KG1 (cell line): Measurements from ENCODE around the gene SH3PXD2A.
"Not testable (repeated sequence)": the region's sequence is repeated elsewhere in the genome, so short reads cannot be mapped to it uniquely, and the experiment has no call there.

Experiments
- DNase-seq: peaks from one replicate; lab custom pipeline; 2025; lab: John Stamatoyannopoulos, UW

Gene SH3PXD2A

DNA sequence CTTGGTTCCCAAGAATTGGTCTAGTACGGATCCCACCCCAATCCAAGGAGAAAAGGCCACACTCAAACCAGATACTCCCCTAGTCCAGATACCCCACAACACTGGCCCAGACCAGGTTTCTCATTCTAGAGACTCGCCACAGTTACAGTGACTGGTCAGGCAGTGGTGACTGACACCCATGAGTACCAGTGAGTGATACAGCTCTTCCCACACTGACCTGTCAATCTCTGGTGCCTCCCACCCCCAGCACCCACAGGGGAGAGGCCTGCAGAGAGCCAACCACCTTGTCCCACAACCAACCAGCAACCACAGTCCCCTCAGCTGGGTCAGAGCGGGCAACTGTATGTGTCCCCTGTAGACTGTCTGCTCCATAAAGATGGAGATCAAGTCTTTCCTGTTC is 209.1 kb downstream of the SH3PXD2A start:
- no peak for DNase-seq

DNA sequence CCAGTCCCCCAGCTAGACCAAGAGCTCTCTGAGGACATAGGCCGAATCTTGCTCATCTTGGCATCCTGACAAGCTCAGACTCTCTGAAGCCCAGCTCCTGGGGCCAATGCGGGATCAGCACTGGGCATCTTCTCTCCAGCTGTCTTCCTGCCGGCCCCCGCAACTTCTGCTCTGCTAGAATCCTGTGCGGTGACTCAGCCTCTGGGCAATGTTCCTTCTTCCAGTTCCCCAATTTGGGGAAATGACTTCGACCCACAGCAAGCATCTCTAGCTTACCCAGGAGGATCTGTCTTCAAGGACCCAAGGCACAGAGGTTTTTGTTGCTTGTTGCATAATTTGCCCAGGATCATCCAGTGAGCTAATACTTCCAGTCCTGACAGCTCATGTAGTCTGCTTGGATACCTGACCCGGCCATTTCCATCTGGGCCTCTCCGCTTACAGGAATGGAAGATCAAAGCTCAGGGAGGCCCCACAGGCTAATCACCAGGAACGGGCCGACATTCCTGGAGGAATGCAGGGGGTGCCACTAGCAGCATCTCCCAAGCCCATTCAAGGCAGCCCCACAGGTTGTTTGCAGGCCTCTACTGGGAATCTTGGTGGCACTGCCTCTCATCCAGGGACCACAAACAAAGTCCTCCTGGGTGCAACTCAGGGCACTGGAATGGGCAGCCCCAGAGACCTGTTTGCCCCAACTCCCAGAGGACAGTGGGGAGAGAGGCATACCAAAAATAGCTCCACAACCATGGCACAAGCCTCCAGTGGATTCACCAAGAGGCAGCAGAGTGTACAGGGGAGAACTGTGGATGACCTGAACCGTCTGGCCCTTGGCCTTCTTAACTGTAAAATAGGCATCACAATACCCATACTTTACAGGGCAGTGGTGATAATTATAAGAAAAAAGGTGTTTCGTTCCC is 210.0 kb downstream of the SH3PXD2A start:
- peak; percentile 44 for DNase-seq

DNA sequence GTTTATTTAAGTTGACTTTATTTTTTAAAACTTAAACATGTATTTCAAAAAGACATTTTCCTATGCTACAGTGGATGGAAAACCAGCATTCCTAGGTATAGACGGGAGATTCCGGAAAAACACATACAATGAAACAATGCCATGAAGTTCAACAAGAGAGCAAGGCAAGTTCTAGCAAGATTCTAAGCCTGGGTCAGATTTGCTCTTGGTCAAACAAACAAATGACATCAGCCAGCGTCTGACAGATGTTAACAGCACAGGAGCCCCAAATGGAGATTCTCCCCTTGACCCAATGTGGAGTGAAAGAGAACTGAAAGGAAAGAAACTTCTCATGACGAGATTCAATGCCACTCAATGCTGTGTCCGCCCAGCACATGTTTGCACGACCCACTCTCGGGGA is 212.0 kb downstream of the SH3PXD2A start:
- no peak for DNase-seq

DNA sequence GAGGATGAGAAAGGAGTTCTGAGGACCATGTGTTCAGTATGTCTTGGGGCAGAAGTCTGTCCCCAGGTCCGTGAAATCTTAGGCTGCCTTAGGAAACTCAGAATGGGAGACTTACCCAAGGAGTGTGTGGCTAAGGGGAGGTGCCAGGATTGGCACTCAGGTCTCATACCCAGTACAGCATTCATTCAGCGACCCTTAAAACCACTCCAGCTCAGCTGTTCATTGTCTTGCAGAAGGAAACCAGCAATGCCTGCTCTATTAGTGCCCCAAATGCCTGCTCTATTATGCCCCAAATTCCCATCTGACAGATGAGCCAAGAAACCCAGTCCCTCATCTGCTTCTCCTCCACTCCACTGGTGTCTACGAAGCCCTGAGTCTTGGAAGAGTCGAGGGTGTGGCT is 214.1 kb downstream of the SH3PXD2A start:
- no peak for DNase-seq

DNA sequence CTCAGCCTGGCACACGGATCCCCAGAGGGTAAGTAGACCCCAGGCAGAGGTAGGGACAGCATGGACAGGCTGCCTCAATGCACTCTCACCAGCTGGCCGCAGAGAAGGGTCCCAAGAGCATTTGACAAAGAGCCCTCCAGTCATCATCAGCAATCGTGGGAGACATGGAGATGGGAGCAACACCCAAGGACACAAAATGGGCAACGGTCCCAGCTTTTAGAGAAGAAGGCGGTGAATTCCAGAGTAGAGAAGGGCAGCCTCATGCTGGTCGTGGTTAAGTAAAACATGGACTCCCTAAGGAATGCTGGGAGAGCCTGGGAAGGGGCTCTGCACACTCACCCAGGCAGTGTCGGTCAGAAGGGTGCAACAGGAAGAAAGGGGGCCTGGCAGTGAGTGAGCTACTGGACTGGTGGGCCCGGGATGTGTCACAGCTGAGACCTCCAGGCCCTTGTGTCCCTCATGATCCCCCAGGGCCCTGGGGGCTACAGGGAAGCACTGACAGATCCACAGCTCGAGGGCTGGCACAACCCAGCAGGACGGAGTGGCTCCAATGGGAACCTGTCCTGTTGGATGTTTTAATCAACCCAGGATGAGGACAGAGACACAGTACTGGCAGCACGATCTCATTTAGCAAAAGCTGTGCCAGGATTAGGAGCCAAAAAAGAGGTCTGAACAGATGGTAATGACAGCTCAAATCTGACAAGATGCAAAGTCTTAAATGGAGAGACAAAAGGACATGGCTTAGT is 214.8 kb downstream of the SH3PXD2A start:
- DNase-seq: no peak

DNA sequence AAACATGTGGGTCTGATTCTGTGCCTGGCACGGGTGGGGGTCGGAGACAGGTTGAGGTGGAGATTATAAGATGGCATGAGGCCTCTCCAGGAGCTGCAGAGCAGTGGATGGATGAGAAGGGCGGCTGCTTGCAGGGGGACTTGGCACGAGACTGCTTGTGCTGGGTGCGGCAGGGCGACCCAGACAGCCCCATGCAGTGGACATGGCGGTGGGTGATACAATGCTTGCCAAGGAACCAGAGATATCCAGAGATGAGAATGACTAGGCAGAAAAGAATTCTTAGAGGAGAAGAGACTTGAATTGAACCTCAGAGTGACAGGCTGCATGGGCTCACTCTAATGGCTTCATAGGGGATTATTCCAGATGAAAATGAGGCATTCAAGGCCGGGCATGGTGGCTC is 216.4 kb downstream of the SH3PXD2A start:
- no peak for DNase-seq

DNA sequence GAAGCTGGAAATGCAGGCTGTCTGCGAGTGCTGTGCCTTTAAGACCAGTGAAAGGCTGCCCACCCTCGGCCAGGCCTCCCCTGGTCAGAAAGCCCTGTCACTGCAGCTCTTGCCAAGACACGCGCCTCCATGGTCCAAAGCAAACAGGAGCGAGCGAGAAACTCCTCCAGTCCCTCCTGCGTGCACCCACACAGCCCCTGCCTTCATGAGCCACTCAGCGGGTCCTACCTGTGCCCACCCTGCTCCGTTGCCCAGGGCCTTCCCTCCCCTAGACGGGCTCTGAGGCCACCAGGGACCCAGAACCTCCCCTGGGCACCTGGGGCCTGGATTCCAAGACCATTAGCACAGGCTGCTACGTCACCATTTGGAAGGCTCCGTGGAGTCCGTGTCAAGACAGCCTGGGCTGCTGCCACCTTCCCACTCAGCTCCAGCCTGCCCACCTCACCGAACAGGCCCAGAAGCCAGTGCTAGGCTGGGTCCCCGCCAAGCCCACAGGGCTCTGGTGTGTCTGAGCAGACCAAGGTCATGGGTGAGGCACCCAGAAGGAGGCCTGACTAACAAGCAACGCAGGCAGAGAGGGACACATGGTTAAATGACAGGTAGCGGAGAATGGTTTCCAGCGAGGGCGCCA is 217.3 kb downstream of the SH3PXD2A start:
- no peak for DNase-seq

DNA sequence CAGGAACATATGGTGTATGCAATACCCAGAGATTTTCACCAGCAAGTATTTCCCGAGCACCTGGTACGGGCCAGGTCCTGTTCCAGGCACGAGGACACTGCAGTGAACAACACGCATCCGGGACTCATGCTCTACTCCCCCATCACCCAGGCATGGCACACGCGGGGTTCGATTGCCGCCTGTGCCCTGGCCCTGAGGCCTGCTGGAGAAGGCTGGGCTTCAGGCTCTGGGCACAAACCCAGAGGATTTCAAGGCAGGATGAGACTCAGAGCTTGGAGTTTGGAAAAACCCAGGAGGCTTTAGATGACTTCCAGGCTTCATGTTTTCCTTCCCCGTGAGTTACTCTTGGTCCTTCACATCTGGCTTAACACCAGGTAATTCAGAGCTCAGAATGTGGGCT is 218.4 kb downstream of the SH3PXD2A start:
- no peak for DNase-seq

DNA sequence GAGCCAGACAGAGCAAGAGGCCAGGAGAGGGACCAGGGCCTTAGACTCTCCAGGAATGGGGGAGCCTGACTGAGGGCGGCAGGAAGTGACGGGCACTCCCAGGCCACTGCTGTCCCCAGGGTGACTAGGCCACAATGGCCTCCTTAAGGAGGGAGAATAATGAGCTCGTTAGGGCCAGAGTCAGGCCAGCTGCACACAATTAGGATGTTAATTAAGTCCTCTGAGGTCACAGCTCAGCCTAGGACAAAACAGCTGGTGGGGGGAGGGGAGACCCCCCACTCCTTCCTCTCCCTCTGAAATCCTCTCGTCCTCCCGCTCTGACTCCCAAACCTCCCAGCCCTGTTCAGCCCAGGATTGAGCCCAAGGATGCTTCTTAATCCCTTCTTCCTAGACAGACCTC is 218.9 kb downstream of the SH3PXD2A start:
- DNase-seq: no peak

DNA sequence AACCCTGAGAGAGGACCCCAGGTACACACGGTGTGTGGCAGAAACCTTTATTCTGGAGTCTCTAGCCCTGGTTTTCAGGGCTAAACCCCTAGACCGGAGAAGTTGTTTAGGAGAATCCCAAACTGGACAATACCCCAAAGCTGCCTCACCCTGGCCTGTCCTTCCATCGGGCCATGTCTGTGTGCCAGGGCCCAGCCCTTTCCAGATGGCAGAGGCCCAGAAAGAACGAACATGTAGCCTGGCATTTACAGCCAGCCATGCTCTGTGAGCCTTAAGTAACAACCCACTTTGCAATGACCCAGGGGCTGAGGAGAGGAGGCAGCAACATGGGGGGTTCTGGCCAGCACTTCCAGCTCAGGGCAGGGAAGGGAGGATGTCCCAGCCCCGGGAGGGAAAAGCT is 219.8 kb downstream of the SH3PXD2A start:
- no peak for DNase-seq

DNA sequence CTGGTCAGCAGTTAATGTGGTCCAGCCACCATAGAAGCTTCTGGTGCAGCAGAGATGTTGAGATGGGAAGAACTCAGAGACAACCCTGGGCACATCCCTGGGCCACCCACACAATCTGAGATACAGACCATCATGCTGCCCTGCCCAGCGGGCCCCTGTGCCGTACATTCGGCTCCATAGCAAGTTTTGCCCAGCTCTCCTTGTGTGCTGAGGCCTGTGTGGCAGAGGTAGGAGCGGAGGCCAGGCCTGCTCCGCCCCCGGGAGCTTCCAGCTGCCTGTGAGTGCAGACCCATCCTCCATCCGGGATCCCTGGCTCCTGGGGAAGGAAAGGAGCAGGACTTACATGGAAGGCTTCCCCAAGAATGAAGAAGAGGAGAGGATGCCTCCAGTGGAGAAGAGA is 221.5 kb downstream of the SH3PXD2A start:
- no peak for DNase-seq

DNA sequence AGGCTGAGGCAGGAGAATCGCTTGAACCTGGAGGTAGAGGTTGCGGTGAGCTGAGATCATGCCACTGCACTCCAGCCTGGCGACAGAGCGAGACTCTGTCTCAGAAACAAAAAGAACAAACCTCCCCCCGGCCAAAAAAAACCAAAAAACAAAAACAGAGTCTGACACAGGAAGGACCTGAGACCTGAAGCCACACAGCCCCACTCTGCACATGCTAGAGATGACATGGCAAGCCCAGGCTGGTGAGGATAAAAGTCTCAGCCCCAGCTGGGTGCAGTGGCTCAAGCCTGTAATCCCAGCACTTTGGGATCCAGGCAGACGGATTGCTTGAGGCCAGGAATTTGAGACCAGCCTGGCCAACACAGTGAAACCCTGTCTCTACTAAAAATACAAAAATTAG is 222.5 kb downstream of the SH3PXD2A start:
- not testable (repeated sequence) for DNase-seq

DNA sequence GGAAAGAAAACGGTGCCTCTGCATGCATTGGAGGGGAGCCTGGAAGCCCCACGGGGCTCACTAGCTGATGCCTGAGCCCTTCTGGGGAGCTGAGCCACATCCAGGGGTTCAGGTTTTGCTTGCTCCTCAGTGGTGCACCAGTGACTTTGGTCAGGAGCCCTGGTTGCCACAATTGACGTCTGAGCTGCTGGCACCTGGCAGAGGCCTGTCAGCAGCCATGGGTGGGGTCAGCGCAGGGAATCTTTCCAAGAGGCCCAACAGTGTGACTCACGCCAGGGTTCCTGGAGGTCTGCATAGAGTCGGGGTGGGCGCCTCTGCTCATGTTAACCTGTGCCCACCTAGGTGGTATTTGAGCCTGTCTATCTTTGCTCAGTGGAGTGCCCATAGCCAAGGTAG is 223.1 kb downstream of the SH3PXD2A start:
- DNase-seq: no peak

DNA sequence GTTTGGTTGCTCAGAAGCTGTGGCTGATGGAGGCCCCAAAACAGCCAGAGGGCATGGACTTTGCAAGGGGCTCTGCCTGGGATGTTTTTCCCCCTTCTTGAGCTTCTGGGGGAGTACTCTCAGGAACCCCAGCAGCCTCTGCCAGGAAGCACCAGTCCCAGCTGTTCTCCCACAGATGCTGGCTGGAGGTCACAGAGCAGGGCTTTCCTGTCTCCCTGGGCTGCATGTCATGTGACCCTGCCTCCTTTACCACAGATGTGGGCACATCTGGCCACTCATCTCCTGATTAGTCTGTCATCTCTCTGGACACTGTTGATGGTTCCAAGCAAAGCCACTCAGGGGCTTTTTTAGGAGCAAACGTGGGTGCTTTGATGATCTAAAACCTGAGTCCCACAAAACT is 225.2 kb downstream of the SH3PXD2A start:
- no peak for DNase-seq

DNA sequence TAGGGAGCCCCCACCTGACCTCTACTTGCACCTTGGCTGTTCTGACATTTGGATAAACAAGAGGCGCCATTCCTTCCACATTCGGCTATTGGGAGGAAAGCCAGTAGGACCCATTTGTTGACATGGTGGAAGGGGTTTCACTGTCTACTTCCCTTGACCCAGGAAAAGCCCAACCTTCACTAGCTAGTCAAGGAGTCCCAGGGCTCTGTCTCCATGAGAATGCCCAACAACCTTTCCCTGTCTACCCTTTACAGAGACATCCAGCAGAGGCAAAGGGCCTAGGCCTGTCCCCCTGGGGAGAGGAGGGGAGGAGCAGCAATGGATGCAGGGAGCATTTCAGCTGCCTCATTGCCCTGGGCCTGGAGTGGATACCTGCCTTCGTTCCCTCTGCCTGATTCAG is 225.8 kb downstream of the SH3PXD2A start:
- no peak for DNase-seq

DNA sequence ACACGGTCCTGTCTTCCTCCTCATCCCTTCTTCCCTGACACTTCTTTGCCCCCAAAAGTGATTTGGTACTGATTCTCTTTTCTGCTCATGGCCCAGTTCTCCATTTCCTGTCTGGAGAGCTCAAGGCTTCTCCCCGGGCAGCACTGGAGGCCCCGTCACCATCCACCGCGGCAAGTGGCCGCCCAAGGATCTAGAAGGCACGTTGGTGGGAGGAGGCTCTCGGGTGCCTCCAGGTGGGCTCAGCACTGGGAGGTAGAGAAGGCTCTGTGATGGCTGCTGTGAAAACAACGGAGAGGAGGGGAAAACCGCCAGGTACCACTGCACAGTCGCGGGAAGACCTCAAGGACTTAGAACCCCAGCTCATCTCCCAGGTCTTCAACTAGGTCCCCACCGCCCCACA is 227.5 kb downstream of the SH3PXD2A start:
- DNase-seq: no peak

DNA sequence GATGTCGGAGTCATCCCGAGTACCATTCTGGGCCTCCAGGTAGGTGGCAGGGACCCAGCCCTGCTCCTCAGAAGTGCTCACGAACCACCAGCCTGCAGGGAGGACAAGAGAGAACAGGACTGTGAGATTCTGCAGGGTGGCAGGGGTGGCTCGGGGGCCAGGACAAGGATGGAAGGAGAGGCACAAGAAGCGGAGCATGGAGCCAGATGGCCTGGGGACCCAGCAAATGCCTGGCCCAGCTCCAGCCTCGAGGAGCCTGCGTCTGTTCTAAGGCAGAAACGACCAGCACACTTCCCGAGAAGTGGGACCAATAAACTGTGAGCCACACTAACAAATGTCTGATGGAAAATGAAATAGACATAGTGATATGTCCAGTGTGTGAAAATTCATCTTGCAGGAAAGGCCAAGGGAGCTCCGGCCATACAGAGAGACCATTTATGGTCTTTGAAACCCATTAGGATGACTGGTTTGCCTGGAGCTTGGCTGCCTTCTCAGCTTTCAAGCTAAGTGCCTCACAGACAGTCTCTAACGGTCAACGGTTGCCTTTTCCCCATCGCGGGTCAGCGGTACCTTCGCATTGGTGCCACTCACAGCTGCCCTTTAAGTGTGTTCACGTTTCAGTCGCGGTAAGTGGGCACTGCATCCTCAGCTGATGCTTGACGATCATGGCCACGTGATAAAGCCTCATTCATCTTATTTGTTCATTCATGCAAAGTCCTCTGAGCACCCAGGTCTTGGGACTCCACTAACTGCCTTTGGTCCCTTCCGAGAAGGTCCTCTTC is 228.1 kb downstream of the SH3PXD2A start:
- no peak for DNase-seq

DNA sequence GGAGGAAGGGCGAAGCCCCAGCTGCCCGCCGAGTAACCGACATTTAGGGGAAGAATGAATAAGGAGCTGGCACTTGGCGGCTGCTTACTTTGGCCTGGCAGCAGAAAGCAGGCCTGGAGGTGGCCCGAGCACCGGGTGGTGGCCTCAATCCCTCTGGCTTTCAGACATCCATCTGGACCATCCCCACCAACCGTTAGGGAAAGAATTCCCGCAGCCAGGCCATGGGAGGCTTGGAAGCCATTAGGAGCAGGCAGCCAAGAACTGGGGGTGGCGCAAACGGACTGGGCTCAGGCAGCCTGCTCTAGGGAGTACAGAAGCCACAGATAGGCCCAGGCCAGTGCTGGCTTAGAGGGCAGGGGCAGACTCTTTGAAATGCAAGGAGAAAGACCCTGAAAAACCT is 229.2 kb downstream of the SH3PXD2A start:
- no peak for DNase-seq

DNA sequence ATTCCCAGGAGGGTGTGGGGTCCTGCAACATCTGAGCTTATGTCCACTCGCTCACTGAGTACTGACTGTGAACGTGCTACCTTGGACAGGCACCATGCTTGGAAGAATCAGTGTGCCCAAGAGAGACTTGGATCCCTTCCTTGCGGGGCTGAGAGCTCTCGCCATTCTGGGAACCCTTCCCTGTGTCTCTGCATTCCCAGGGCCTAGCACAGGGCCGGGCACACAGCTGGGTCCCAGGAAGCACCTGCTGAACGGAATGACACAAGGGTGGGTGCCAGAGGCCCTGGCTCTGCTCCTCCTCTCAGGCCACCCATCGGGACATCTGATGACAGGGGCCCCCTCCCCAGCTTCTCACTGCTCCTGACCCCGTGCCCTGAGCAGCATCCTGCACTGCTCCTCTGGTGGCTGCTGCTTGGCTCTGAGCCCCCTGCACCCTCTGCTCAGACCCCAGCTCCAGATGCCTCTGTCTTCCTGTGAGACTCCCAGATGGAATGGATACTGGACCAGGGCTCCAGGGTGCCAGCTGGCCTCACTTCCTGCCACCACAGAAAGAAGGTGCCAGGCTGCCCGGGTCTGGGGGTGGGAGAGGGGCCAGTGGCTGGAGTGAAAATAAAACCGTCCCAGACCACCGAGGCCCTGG is 232.3 kb downstream of the SH3PXD2A start:
- DNase-seq: no peak

DNA sequence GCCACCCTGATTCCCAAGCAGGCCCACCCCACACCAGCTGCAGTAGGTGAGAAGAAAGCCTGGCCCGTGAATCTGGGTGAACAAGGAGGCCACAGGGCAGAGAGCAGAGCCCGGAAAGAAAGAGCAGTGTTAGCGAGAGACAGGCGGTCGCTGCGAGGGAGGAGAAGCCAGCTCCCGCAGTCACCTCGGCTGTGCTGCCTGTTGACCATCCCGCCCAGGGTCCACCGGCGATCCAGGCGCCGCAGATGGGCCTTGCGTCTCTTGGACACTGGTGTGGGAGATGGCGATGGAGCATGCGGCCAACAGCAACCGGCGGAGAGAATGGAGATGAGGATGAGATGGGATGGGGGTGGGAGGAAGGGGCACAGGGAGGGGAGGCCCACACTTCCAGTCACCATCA is 233.1 kb downstream of the SH3PXD2A start:
- DNase-seq: no peak

DNA sequence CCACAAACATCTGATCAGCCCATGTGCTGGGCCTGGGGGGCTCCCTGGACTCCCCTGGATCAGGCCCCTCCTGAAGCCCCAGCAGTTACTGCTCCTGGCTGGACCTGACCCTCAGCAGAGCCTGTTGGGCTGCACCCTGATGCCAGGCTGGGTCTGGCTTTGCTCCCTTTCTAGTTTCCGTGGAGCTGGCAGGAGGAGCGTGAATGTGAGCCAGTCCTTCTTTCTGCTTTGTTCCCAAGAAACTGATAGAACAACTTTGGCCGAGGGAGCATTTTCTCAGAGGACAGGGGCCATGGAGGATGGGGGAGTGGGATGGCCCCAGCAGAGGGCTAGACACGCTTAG is 233.6 kb downstream of the SH3PXD2A start:
- DNase-seq: no peak
